Measurements from ENCODE around the gene NDUFAF2.
"Not testable (repeated sequence)": the region's sequence is repeated elsewhere in the genome, so short reads cannot be mapped to it uniquely, and the experiment has no call there.

Gene NDUFAF2

GRCh38 chr5:60944904-60945812, at the start of gene NDUFAF2, which contains the start of gene ERCC8:
Gene NDUFAF2, plus strand, starts transcription at chr5:60945205. Its CDS starts 51 bp downstream, at chr5:60945256.
Gene ERCC8, minus strand, starts transcription at chr5:60945070. Its CDS starts 62 bp downstream, at chr5:60945008.
- DNase-seq (ENCODE audit: low read depth in 2 of 2): peak; percentile 74 to 76

- DNase-seq (ENCODE audit: low read depth in 2 of 2): no peak
Measured at GRCh38 chr5:60896991-60897390, 48.0 kb upstream of the NDUFAF2 start.

- no peak for DNase-seq (ENCODE audit: low read depth in 2 of 2)
Measured at GRCh38 chr5:60903356-60903755, 41.6 kb upstream of the NDUFAF2 start.

GRCh38 chr5:60916646-60917045, 28.4 kb upstream of the NDUFAF2 start:
- DNase-seq (ENCODE audit: low read depth in 2 of 2): no peak

- no peak for DNase-seq (ENCODE audit: low read depth in 2 of 2)
Measured at GRCh38 chr5:60918466-60918865, 26.5 kb upstream of the NDUFAF2 start.

- no peak for DNase-seq (ENCODE audit: low read depth in 2 of 2)
Measured at GRCh38 chr5:60927450-60927849, 17.6 kb upstream of the NDUFAF2 start.

GRCh38 chr5:60929024-60929423, 16.0 kb upstream of the NDUFAF2 start:
- no peak for DNase-seq (ENCODE audit: low read depth in 2 of 2)

- DNase-seq (ENCODE audit: low read depth in 2 of 2): no peak
Measured at GRCh38 chr5:60943624-60944023, 1.4 kb upstream of the NDUFAF2 start.

- peak; percentile 1 to 3 for DNase-seq (ENCODE audit: low read depth in 2 of 2)
Measured at GRCh38 chr5:60945813-60946187, 795 bp downstream of the NDUFAF2 start.

- DNase-seq (ENCODE audit: low read depth in 2 of 2): no peak
Measured at GRCh38 chr5:60948738-60949137, 3.7 kb downstream of the NDUFAF2 start.

- DNase-seq (ENCODE audit: low read depth in 2 of 2): no peak
Measured at GRCh38 chr5:60955239-60955638, 10.2 kb downstream of the NDUFAF2 start.

GRCh38 chr5:60958088-60958487, 13.1 kb downstream of the NDUFAF2 start:
- DNase-seq (ENCODE audit: low read depth in 2 of 2): no peak

- no peak for DNase-seq (ENCODE audit: low read depth in 2 of 2)
Measured at GRCh38 chr5:60958712-60959111, 13.7 kb downstream of the NDUFAF2 start.

GRCh38 chr5:60959156-60959555, 14.2 kb downstream of the NDUFAF2 start:
- no peak for DNase-seq (ENCODE audit: low read depth in 2 of 2)

GRCh38 chr5:60960591-60960990, 15.6 kb downstream of the NDUFAF2 start:
- no peak for DNase-seq (ENCODE audit: low read depth in 2 of 2)

GRCh38 chr5:60961685-60962084, 16.7 kb downstream of the NDUFAF2 start:
- DNase-seq (ENCODE audit: low read depth in 2 of 2): no peak

GRCh38 chr5:60972231-60972630, 27.2 kb downstream of the NDUFAF2 start:
- DNase-seq (ENCODE audit: low read depth in 2 of 2): peak; percentile 7 to 15

- DNase-seq (ENCODE audit: low read depth in 2 of 2): no peak
Measured at GRCh38 chr5:60977956-60978737, 33.1 kb downstream of the NDUFAF2 start.

- DNase-seq (ENCODE audit: low read depth in 2 of 2): no peak
Measured at GRCh38 chr5:60978968-60979367, 34.0 kb downstream of the NDUFAF2 start.

- DNase-seq (ENCODE audit: low read depth in 2 of 2): no peak
Measured at GRCh38 chr5:60980511-60980910, 35.5 kb downstream of the NDUFAF2 start.

GRCh38 chr5:60982127-60982526, 37.1 kb downstream of the NDUFAF2 start:
- not testable (repeated sequence) for DNase-seq (ENCODE audit: low read depth in 2 of 2)

- DNase-seq (ENCODE audit: low read depth in 2 of 2): no peak
Measured at GRCh38 chr5:60989790-60990189, 44.8 kb downstream of the NDUFAF2 start.

- no peak for DNase-seq (ENCODE audit: low read depth in 2 of 2)
Measured at GRCh38 chr5:60992871-60993270, 47.9 kb downstream of the NDUFAF2 start.
